Measurements from ENCODE around the gene FIBP.

Gene FIBP

GRCh38 chr11:65932558-65932919 lies 44.3 kb upstream of the FIBP start:
- TF ChIP-seq RAD21 (IDR thresholded peaks at IDR 0.05; ENCODE audit: low read depth) (no peak), MAX (IDR thresholded peaks at IDR 0.05) (no peak), YY1 (IDR thresholded peaks at IDR 0.05; ENCODE audit: low read depth) (no peak), USF1 (IDR thresholded peaks at IDR 0.05) (peak; percentile 85), EP300 (IDR thresholded peaks at IDR 0.05; ENCODE audit: borderline replicate concordance) (no peak)

- TF ChIP-seq CREB1 (IDR thresholded peaks at IDR 0.05; ENCODE audit: low read depth) (no peak), MAX (IDR thresholded peaks at IDR 0.05) (no peak)
These were observed 43.7 kb upstream of the FIBP start for GRCh38 chr11:65931773-65932557.

- TF ChIP-seq MAX (IDR thresholded peaks at IDR 0.05): no peak
- TF ChIP-seq NFIC (IDR thresholded peaks at IDR 0.05): no peak
- no peak for TF ChIP-seq EP300 (IDR thresholded peaks at IDR 0.05; ENCODE audit: borderline replicate concordance)
- no peak for TF ChIP-seq ZBTB7A (IDR thresholded peaks at IDR 0.05; ENCODE audit: low read depth)
- TF ChIP-seq CEBPB (IDR thresholded peaks at IDR 0.05): no peak
- TF ChIP-seq EGR1 (IDR thresholded peaks at IDR 0.05): no peak
These were observed 40.4 kb upstream of the FIBP start for GRCh38 chr11:65928667-65929066.

- TF ChIP-seq CEBPB (IDR thresholded peaks at IDR 0.05): no peak
- TF ChIP-seq EP300 (IDR thresholded peaks at IDR 0.05; ENCODE audit: borderline replicate concordance): no peak
- no peak for TF ChIP-seq CREB1 (IDR thresholded peaks at IDR 0.05; ENCODE audit: low read depth)
- TF ChIP-seq USF1 (IDR thresholded peaks at IDR 0.05): no peak
- no peak for TF ChIP-seq TAF1 (IDR thresholded peaks at IDR 0.05; ENCODE audit: low read depth)
These were observed 39.7 kb upstream of the FIBP start for GRCh38 chr11:65927904-65928397.

- TF ChIP-seq CREB1 (IDR thresholded peaks at IDR 0.05; ENCODE audit: low read depth) (no peak), EP300 (IDR thresholded peaks at IDR 0.05; ENCODE audit: borderline replicate concordance) (no peak), FOXM1 (IDR thresholded peaks at IDR 0.05; ENCODE audit: borderline replicate concordance, low read depth) (no peak), CEBPB (IDR thresholded peaks at IDR 0.05) (no peak), TEAD4 (IDR thresholded peaks at IDR 0.05) (no peak), TCF12 (IDR thresholded peaks at IDR 0.05; ENCODE audit: low read depth) (no peak), TAF1 (IDR thresholded peaks at IDR 0.05; ENCODE audit: low read depth) (no peak), USF1 (IDR thresholded peaks at IDR 0.05) (no peak), EGR1 (IDR thresholded peaks at IDR 0.05) (no peak), RAD21 (IDR thresholded peaks at IDR 0.05; ENCODE audit: low read depth) (no peak), ZBTB7A (IDR thresholded peaks at IDR 0.05; ENCODE audit: low read depth) (no peak), YY1 (IDR thresholded peaks at IDR 0.05; ENCODE audit: low read depth) (no peak), MAX (IDR thresholded peaks at IDR 0.05) (no peak), NFIC (IDR thresholded peaks at IDR 0.05) (no peak), REST (IDR thresholded peaks at IDR 0.05; ENCODE audit: low read depth) (no peak)
These were observed 37.1 kb upstream of the FIBP start for GRCh38 chr11:65925397-65925796.

GRCh38 chr11:65922565-65922964 lies 34.3 kb upstream of the FIBP start:
- TF ChIP-seq TCF12 (IDR thresholded peaks at IDR 0.05; ENCODE audit: low read depth) (no peak), RAD21 (IDR thresholded peaks at IDR 0.05; ENCODE audit: low read depth) (no peak), CREB1 (IDR thresholded peaks at IDR 0.05; ENCODE audit: low read depth) (no peak), NFIC (IDR thresholded peaks at IDR 0.05) (no peak)

- TF ChIP-seq CEBPB (IDR thresholded peaks at IDR 0.05): no peak
- no peak for TF ChIP-seq TAF1 (IDR thresholded peaks at IDR 0.05; ENCODE audit: low read depth)
- no peak for TF ChIP-seq ZBTB7A (IDR thresholded peaks at IDR 0.05; ENCODE audit: low read depth)
- no peak for TF ChIP-seq EGR1 (IDR thresholded peaks at IDR 0.05)
- TF ChIP-seq REST (IDR thresholded peaks at IDR 0.05; ENCODE audit: low read depth): no peak
- TF ChIP-seq TCF12 (IDR thresholded peaks at IDR 0.05; ENCODE audit: low read depth): no peak
- no peak for TF ChIP-seq EP300 (IDR thresholded peaks at IDR 0.05; ENCODE audit: borderline replicate concordance)
These were observed 33.6 kb upstream of the FIBP start for GRCh38 chr11:65921876-65922275.
